AG20443 (cell line): ENCODE data around the gene BANP.
"Not testable (repeated sequence)": the region's sequence is repeated elsewhere in the genome, so short reads cannot be mapped to it uniquely, and the experiment has no call there.

Experiments used
- DNase-seq: peaks from one replicate; pipeline ENCODE4 v3.0.0; 2012; ENCODE audit warnings: low spot score, mixed read lengths

The BANP gene

GRCh38 chr16:88104363-88104762 lies 153.1 kb downstream of the BANP start:
- not testable (repeated sequence) for DNase-seq

GRCh38 chr16:88105574-88106140 lies 154.4 kb downstream of the BANP start:
- not testable (repeated sequence) for DNase-seq

- not testable (repeated sequence) for DNase-seq
Observed at GRCh38 chr16:88106566-88106965, 155.3 kb downstream of the BANP start.

GRCh38 chr16:88108762-88109161 lies 157.5 kb downstream of the BANP start:
- no peak for DNase-seq

GRCh38 chr16:88109726-88110621 lies 158.7 kb downstream of the BANP start:
- DNase-seq = not testable (repeated sequence)

GRCh38 chr16:88110875-88111494 lies 159.8 kb downstream of the BANP start:
- not testable (repeated sequence) for DNase-seq

- DNase-seq = not testable (repeated sequence)
Observed at GRCh38 chr16:88111976-88112375, 160.7 kb downstream of the BANP start.

- no peak for DNase-seq
Observed at GRCh38 chr16:88113545-88114045, 162.4 kb downstream of the BANP start.

GRCh38 chr16:88114541-88115228 lies 163.5 kb downstream of the BANP start:
- DNase-seq = not testable (repeated sequence)

GRCh38 chr16:88116121-88116520 lies 164.9 kb downstream of the BANP start:
- no peak for DNase-seq

- DNase-seq = no peak
Observed at GRCh38 chr16:88117476-88117868, 166.2 kb downstream of the BANP start.

- no peak for DNase-seq
Observed at GRCh38 chr16:88118376-88118775, 167.1 kb downstream of the BANP start.

GRCh38 chr16:88118852-88119741 lies 167.9 kb downstream of the BANP start:
- DNase-seq = peak; percentile 61

GRCh38 chr16:88119881-88120751 lies 168.9 kb downstream of the BANP start:
- not testable (repeated sequence) for DNase-seq

GRCh38 chr16:88120812-88121211 lies 169.6 kb downstream of the BANP start:
- no peak for DNase-seq

GRCh38 chr16:88121391-88121790 lies 170.2 kb downstream of the BANP start:
- not testable (repeated sequence) for DNase-seq

GRCh38 chr16:88121886-88122580 lies 170.8 kb downstream of the BANP start:
- DNase-seq = no peak
